NCI-H69 (cell line): ENCODE data around the gene NPFFR2.
"Not testable (repeated sequence)": the region's sequence is repeated elsewhere in the genome, so short reads cannot be mapped to it uniquely, and the experiment has no call there.

Source experiments
- DNase-seq: peaks from one replicate; lab custom pipeline; 2025; lab: John Stamatoyannopoulos, UW

NPFFR2 gene

DNA sequence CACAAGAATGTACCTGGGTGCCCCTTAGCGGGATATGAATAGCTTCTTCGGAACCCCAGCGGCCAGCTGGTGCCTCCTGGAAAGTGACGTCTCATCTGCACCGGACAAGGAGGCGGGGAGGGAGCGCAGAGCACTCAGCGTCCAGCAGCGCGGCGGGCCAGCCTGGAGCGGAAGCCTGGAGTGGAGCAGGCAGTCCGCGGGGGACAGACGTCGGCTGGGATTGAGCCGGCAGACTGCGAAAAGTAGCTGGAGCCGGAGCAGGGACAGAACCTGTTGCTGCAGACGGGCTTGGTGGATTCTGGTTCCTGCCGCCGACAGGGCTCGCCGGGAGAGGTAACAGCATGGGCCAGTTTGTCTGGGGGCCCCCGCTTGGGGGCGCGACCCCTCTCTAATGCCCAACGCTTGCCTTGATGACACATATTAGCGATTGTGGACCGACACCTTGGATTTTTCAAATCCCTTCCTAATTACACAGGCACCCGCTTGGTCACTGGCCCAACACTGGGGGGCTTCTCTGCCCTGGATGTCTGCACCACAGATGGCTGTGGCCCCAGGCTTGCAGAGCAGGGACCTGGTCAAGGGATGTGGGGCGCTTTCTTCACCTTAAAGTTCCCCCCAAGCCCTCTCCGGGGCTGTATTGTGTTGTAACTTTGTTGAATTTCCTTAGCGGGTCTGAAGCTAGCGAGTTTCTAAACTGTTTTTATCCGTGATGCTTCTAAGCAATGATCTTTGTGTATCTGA is at the start of gene NPFFR2:
Gene NPFFR2 (plus strand): TSS at position 133 of the 741 bp plus-strand sequence. CDS start 96,592 bp downstream, outside the sequence.
- DNase-seq: no peak

DNA sequence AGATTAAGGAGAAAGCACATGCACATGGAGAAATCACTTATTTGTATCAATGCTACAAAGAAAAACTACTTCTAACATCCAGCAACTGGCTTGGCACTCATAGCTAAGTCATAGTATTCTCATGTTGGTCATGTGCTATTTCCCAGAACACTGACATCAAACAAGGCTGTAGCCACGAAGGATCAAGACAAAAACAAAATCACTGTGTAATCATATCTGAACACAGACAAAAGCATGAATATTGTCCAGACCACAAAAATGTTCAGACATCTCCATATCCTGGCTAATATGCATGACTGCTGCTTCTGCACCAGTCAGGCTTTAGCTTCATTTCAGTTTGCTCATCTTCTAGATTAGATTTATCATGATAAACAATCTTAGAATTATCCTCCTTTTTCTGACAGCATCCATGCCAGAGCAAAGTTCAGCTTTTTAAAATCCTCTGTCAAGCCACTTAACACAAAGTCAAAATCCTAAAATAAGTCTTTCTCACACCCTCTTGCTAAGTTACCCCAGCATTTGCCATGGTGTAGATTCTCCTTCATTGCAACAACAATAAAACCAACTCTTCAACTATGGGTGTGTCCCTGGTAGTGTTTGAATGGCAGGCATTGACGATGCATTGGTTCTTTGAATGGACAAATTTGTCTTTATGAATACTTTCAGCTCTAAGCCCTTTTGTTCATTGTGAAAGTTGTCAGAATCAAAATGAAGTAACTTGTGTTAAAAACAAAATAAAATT is 39.1 kb upstream of the NPFFR2 start:
- no peak for DNase-seq

GRCh38 chr4:71994559-71994958 is 37.2 kb upstream of the NPFFR2 start:
- no peak for DNase-seq

DNA sequence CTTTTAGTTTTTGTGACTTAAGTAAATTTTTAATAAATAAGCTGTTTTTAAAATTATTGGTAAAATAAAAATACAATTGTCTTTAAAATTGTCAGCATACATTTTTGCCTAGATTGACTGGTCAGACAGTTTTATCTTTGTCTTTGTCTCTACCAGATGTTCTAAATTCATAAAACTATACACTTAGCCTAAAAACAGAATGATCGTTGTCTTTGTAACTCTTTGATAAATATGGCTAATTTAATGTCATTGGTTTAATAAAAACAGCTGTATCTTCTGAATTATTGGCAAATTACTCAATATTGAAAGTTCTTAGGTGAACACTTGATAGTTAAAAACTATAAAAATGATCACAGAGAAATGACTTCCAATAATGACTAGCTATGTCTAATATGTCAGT is 36.5 kb upstream of the NPFFR2 start:
- no peak for DNase-seq

DNA sequence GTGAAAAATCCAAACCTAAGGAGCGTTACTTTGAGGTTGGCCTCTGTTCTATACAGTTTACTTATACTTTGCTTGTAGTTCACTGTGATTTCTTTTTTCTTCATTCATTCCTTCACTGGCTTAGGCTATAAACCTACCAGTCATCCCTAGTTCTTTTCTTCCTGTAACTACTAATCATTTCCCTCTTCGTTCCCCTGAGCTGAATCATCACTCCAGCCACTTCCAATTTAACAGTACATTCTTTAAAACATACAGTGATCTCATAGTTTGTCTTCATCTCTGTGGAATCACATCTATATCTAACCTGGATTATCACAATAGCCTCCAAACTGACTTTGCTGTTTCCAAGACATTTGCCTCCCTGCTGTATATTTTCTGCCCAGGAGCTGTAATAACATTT is 25.2 kb upstream of the NPFFR2 start:
- no peak for DNase-seq

DNA sequence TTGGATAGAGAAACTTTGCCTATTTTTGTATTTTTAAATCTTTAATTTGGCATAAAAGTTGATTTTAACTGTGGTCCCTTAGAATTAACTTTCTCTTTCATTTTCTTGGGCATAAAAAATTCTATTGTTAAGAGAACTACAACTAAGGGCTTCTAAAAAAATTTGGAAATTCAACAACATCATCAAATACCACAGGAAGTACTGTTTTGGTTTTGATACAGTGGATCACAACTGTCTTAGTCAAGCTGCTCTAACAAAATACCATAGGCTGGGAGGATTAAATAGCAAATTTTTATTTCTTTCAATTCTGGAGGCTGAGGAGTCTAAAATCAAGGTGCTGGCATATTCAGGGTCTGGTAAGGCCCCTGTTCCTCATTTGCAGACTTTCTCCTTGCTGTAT is 19.9 kb upstream of the NPFFR2 start:
- DNase-seq: no peak

DNA sequence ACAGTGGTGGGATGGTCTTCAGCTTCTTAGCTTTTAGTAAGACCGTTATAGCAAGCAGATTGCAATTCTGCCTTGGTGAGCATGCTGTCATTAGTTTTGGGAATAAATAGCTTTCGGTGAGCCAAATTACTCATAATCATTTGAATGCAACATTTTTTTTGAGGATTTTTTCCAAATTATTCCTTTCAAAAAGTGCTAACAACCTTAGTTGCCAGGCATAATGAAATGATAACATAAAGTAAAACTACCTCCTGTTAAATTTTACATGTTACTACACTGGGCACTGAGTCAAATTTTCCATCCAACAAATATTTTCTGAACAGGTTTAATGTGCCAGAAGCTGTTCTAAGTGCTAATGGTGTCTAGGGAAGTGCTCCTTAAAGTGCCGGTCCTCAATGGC is 15.8 kb upstream of the NPFFR2 start:
- DNase-seq: no peak

- no peak for DNase-seq
Observed at GRCh38 chr4:72019688-72020087, 12.1 kb upstream of the NPFFR2 start.

DNA sequence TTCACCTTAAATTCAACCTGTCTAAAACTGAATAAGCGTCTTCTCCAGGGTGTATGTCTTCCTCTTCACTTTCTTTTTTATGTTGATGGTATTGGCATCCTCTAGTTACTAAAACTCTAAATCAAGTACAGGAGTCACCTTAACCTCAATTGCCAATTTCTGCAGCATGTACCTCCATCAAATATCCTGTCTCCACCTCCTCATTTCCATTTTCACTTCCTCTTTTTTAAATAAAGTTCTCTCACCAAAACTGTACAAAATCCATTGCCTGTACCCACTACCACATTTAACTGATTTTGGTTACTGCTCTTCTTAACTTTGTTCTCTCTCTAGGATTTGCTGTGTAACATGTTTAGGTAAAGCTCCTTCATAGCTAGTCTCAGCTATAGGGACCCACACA is 9.2 kb upstream of the NPFFR2 start:
- DNase-seq: no peak

DNA sequence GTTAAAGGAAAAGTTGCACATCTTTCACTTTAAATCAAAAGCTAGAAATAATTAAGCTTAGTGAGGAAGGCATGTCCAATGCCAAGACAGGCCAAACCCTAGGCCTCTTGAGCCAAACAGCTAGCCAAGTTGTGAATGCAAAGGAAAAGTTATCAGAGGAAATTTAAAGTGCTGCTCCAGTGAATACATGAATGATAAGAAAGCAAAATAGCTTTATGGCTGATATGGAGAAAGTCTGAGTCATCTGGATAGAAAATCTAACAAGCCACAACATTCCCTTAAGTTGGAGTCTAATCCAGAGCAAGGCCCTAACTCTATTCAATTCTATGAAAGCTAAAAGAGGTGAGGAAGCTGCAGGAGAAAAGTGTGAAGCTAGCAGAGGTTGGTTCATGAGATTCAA is 23.8 kb downstream of the NPFFR2 start:
- DNase-seq: no peak

GRCh38 chr4:72063726-72064125 is 31.9 kb downstream of the NPFFR2 start:
- DNase-seq: no peak

DNA sequence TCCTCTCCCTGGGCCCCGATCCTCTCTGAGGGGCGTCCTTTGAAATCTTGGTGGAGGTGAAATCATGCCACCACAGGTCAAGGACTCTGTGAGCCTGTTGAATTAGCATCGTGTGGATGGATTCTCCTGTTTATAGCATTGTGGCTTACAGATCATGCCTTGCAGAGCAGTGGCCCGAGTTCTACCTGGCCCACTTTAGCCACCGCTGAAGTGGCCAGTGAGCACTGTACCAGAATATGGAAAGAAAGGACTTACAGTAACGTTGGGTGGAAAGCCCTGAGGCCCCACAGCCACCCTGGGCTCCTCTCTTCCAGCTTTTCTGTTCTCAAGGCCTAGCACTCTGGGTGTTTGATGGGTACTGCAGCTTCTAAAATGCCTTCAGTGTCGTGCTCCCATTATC is 35.3 kb downstream of the NPFFR2 start:
- no peak for DNase-seq

DNA sequence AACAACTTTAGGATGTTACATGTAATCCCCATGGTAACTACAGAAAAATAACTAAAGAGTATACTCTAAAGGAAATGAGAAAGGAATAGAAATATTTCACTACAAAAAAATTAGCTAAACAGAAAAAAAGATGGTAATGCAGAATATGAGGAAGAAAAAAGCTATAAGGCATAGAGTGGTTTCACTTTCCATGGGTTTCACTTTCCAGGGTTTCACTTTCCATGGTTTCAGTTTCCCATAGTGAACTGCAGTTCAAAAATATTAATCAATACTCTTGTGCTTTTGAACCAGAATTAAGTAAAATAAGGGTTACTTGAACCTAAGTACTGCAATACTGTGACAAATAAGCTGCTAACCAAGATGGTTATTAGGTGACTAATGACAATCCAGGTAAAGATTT is 42.0 kb downstream of the NPFFR2 start:
- no peak for DNase-seq

DNA sequence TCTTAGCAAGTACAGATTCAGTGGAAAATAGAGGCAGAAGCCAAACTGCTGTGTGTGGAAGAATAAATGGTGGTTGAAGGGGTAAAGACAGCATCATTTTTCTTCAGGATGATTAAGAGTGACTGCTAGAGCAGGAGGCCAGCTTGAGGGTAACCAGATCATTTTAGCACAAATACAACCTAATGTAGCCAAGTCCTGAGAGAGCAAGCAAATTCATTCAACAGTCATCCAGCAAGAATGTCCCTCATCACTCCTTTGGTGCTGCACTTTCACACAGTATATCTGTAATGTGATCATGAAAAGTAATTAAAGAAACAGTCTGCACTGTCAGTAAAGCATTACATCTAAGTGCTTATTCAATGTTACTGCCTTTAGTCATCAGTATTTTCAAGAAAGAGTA is 44.8 kb downstream of the NPFFR2 start:
- DNase-seq: no peak

GRCh38 chr4:72077346-72077745 is 45.5 kb downstream of the NPFFR2 start:
- no peak for DNase-seq

DNA sequence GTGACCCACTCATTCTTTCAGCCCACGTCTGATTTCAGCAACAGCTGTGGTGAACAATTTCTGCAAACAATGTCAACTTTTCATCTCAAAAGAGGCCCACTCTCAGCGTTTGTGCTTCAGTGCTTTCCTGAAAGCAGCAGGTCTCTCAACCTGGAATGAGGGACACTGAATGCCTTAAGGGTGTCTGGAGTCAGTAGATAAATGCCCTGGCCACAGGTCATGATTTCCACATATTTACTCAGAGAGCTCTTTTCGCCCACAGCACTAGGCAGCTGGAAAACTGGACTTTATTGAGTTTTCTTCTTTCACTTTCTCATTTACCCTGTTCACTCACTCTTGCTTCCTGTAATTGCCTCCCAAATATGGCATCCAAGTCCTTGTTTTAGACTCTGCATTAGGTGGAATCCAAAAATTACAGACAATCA is 52.8 kb downstream of the NPFFR2 start:
- DNase-seq: no peak

- not testable (repeated sequence) for DNase-seq
Observed at GRCh38 chr4:72090606-72091005, 58.8 kb downstream of the NPFFR2 start.

GRCh38 chr4:72094059-72094797 is 62.4 kb downstream of the NPFFR2 start:
- DNase-seq: peak; percentile 1

DNA sequence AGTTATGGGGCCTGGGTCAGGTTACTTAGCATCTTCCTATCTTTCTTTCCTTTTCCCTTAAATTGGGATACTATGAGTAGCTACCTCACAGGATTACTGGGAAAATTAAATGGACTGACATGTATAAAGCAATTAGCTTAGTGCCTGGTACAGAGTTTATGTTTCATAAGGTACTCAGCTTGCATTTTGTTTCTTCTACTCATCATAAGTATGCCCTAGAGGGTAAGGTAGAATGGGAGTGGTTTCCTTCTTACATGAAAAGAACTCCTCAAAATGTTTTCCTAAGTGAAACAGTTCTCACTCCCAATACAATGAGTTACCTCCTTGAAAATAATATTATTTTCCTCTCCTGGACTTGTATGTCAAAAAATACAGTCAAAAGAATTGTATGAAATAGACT is 75.7 kb downstream of the NPFFR2 start:
- DNase-seq: no peak

DNA sequence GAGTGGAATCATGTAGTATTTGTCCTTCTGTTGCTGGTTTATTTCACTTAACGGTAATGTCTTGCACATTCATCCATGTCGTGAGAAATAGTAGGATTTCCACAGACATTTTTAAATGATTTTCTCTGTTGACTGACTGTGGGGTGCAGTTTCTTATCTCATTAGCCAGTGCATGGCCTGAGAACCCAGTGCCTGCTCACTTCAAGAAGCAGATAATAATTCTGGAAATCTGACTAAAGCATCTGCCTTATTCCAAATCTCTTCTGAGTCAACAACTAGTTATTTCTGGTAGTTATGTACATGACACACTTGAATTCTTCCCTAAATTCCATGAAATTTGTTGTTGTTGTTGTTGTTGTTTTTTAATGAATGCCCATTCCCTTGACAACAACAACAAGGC is 77.6 kb downstream of the NPFFR2 start:
- DNase-seq: no peak

GRCh38 chr4:72109959-72110497 is 78.2 kb downstream of the NPFFR2 start:
- no peak for DNase-seq

DNA sequence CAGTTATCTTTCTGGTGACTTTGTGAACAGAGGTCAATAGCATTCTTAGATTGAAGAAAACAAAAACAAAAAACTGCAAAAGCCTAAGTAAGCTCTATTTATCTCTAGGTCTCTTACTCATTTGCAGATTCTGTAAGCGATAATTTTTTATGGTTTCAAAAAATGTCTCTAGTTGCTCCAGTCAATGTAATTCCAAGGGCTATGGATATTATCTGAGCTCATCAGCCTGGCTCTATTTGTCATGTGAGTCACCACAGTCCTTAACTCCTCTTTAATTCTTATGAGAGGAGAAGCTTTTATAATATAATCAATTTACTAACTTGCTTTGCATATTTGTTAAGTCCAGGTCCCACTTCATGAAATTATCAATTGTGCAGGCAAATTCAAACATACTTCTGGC is 79.1 kb downstream of the NPFFR2 start:
- no peak for DNase-seq

DNA sequence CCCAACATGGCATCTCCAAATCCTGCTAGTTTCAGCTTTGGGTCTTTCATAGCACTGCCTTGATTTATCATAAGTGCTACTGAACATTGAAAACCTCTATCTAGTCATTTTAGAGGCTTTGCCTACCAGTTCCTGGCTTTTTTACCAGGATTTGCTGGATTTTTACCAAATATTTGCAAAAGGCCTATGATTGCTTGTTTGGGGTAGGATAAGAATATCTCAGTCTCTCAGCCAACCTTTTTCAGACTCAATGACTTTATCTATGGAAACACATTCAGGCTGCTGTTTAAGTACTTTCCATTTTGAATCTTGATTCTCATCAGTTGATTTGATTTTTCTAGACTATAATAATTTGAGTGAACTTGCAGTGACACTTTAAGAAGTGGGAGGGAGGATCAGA is 80.1 kb downstream of the NPFFR2 start:
- no peak for DNase-seq
